Stimulated activated CD8-positive, alpha-beta memory T cell treated with anti-CD3 and anti-CD28 coated beads, Interleukin-2, amount 100 ng/mL, for 1 hour (primary cell): ENCODE results near the gene DNAH10.

ENCODE experiments used
- DNase-seq, 2 donors: peaks; one replicate each; pipeline ENCODE4 v3.0.0-alpha.2; 2020; ENCODE audit warnings: low read depth in 2 of 2

The DNAH10 gene

DNA sequence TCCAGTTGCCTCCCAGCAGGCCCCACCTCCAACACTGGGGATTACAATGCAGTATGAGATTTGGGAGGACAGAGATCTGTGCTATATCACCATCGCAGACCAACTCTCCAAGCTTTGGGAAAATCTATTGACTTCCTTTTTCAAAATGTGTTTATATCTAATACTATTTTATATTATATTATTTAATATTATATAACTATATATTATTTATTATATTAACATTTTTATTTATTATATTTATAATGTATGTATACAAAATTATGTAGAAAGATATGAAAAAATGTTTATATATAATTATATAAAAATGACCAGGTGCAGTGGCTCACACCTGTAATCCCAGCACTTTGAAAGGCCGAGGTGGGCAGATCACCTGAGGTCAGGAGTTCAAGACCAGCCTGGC, 36.4 kb downstream of the DNAH10 start:
- no peak for DNase-seq

- no peak for DNase-seq
Observed at GRCh38 chr12:123799227-123799626, 37.1 kb downstream of the DNAH10 start.

- no peak for DNase-seq
Observed at GRCh38 chr12:123801573-123802178, 39.6 kb downstream of the DNAH10 start.

DNA sequence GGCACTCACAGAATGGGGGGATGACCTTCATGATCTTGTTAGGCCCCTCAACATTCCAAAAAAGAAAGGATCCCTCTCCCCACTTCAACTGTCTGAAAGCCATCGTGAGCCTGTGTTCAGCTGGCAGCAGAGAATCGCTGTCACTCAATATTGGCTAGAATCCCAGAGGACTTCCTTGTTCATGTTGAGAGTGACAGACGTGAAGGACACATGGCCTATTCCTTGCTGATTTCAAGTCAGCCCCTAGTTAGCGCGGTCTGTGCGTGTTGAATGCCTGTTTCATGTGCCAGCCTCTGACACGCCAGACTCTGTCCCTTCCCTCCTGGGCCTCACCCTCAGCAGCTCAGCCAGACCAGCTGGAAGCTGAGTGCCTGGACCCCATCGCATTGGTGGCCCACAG, 43.1 kb downstream of the DNAH10 start:
- no peak for DNase-seq

DNA sequence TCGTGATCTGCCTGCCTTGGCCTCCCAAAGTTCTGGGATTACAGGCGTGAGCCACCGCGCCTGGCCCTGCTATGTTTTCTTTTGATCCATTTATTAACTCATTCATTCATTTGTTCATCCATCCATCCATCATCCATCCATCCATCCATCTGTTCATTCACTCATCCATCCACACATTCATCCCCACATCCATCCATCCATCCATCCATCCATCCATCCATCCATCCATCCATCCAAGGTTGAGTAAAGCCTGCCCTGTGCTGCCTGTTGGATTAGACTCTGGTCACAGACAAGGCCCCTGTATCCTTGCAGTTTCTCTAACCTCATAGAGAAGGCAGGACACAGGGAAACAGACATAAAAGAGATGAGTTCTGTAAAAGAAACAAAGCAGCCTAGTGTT, 44.9 kb downstream of the DNAH10 start:
- no peak for DNase-seq

DNA sequence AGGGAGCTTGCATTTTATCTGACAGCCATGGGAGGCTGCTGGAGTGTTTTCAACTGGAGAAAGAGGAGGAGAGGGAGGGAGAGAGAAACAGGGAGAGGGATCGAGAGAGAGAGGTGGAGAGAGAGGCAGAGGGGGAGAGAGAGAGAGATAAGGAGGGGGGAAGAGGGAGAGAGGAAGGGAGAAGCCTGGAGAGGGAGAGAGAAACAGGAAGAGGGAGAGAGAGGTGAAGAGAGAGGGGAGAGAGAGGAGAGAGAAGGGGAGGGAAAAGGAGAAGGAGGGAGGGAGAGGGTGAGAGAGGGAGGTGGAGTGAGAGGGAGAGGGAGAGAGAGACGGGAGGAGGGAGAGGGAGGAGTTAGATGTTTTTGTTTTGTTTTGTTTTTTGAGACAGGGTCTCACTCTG, 45.6 kb downstream of the DNAH10 start:
- no peak for DNase-seq

GRCh38 chr12:123808167-123808566, 46.1 kb downstream of the DNAH10 start:
- no peak for DNase-seq

GRCh38 chr12:123813349-123813748, 51.2 kb downstream of the DNAH10 start:
- DNase-seq, result no peak

DNA sequence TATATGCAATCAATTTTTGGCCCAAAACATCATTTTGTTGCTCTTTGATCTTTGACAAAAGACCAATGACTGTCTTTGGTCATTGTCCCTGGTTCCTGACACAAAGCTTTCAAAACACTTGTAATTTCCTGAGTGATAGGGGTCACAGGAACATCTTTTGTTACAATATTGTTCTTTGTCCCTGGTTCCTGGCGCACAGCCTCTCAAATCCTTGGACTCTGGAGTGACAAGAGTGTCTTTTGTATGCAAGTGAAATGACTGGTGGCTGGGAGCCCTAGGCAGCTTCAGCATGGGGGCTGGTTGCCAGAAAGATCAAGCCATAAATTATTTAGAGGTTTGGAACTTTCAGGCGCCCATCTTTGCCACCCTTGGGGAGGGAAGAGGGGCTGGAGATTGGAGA, 53.9 kb downstream of the DNAH10 start:
- DNase-seq, result no peak

DNA sequence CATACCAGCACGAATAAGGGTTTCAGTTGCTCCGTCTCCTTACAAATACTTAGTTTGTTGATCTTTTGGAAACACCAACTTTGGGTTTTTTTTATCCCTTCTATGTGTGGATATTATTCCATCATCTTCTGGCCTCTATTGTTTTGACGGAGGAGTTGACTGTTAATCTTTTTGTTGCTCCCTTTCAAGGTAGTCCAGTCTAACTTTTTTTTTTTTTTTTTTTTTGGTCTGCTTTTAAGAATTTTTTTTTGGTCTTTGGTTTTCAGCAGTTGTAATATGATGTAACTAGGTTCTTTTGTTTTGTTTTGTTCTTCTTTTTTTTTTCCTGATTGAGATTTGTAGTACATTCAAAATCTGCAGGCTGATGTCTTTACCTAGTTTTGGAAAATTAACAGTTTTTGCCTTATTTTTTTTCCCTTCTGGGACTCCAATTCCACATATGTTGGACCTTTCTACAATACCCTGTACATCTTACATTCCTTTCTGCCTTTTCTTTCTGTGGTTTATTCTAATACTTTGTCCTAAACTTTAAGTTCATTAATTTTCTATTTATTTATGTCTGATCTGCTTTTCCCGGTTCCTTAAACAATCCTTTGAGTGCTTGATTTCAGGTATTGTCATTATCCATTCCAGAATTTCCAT, 54.9 kb downstream of the DNAH10 start:
- no peak for DNase-seq

- no peak for DNase-seq
Observed at GRCh38 chr12:123822804-123823203, 60.7 kb downstream of the DNAH10 start.

DNA sequence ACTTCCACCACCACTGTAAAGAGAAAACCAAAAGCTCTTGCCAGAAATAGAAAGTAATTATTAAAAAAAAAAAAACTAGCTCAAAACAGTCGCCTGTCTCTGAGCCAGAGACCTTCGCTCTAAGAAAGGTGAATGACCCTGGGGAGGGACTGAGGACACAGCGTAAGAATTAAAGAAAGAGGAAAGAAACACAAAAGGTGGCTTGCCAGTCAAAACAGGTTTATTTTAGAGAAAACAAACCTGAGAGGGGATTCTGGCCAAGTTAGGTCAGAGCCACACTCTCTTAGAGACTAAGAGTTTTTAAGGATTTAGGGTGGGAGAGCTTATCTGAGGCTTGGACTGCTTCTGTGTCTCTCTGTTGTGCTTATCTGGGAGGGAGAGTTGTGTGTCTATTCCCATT, 66.0 kb downstream of the DNAH10 start:
- DNase-seq, result no peak

- DNase-seq, result no peak
Observed at GRCh38 chr12:123828854-123829547, 66.9 kb downstream of the DNAH10 start.

DNA sequence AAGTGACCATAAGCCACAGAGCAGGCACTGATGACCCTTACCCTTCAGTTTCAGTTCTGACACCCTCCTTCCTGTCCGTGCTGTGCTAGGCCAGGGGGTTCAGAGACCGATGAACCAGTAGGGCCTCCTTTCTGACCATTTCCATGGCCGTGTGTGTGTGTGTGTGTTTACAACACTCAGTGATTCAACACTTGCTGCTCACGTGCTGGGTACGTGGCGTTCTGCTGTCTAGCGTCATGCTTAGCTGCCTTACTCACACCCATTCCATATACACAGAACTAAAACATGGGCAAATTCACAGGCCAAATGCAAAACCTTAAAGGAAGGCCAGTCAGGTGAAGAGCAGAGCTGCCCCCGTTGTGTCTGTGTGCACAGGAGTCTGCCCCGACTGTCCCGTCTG, 67.5 kb downstream of the DNAH10 start:
- DNase-seq, result no peak

GRCh38 chr12:123830675-123831074, 68.6 kb downstream of the DNAH10 start:
- DNase-seq, result no peak

DNA sequence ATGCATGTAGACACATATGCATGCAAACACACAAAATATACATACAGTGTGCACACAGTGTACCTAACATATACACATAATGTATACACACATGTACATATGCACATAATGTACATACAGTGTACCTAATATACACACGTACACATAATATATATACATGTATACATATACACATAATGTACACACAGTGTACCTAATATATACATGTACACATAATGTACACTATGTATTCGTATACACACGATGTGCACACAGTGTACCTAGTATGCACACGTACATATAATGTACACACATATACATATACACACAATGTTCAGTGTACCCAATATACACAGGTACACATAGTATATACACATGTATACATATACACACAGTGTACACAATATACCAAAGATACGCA, 70.0 kb downstream of the DNAH10 start:
- DNase-seq, result no peak

DNA sequence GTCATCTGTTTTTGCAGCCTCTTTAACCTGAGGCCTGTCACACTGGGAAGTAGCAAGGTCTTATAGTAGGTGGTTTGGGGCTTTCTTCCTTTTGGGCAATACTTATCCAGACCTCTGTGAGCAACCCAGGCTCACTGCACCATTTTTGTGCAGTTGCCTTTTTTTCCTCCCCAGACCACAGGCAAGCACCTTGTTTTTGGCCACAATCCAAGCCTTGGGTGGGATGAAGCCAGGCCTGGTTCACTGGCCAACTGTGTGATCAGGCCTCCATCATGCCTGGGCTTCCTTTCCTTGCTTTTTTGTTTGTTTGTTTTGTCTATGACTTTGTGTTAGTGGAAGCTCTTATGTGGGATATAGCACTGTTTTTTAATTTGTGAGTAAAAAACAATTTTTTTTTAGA, 71.7 kb downstream of the DNAH10 start:
- DNase-seq, result no peak

- no peak for DNase-seq
Observed at GRCh38 chr12:123834845-123835244, 72.7 kb downstream of the DNAH10 start.

DNA sequence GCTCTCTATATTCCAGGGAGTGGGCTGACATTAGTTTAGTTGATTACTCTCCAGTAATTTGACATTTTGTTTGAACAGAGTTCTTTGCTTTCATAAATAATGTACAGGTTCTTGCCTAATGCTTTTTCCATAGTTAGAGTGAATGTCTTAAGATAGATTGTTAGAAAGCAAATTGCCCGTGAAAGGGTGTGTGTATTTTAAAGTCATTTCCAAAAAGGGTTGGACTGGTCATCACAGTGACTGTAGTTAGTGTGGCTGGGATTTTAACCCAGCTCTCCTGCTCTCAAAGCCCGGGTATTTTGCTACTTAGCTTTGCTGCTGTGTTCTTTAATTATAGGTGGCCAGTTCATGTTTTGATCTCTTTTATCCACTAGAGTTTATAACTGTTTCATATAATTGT, 74.2 kb downstream of the DNAH10 start:
- DNase-seq, result no peak

DNA sequence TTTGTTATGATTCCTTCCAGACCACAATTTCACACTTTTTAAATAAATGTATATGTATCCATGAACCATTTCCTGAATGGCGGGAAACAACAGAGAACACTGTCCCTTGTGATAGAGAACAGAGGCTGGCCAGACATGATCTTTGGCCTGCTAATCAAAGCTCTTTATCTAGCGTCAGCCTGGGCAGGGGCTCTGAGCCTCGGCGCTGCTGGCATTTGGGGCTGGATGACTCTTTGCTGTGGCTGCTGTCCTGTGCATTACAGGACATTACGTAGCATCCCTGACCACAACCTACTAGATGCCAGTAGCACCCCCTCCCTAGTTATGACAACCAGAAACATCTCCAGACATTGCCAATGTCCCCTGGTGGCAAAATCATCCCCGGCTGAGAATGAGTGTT, 77.7 kb downstream of the DNAH10 start:
- DNase-seq, result no peak

GRCh38 chr12:123840765-123841425, 78.8 kb downstream of the DNAH10 start:
- DNase-seq, result no peak

DNA sequence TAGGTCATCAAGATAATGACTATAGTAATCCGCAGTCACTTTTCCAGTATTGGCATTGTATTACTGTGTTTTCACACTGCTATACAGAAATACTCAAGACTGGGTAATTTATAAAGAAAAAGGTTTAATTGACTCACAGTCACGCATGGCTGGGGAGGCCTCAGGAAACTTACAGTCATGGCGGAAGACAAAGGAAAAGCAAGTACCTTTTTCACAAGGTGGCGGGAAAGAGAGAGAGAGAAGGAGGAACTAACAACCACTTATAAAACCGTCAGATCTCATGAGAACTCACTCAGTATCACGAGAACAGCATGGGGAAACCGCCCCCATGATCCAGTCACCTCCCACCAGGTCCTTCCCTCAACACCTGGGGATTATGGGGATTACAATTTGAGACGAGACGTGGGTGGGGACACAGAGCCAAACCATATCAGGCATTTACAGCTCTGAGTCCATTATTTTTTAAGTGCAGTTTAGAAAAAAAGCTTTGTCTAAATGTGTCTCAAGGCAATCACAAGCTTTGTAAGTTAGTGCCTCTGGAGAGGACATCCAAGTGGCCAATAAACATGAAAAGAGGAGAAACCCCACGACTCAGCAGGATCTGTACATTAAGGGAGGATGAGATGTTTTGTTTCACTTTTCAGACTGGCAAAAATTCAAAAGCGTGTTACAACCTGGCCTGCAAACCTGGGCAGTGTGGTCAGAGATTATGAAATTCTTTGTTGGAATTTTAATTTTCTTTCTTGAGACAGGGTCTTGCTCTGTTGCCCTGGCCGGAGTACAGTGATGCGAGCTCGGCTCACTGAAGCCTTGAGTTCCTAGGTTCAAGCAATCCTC, 82.0 kb downstream of the DNAH10 start:
- DNase-seq, result no peak
